Measurements from ENCODE around the gene GOLGA8M.
"Not testable (repeated sequence)": the region's sequence is repeated elsewhere in the genome, so short reads cannot be mapped to it uniquely, and the experiment has no call there.

The GOLGA8M gene

GRCh38 chr15:28712270-28712669, at the start of gene GOLGA8M:
TSS of gene GOLGA8M (minus strand) at chr15:28712421. CDS start at chr15:28712323, 98 bp downstream.
- not testable (repeated sequence) for DNase-seq; H4K20me1 ChIP-seq (ENCODE audit: insufficient read depth, low read length); H3F3A ChIP-seq (ENCODE audit: insufficient read depth, low read length); H3K27ac ChIP-seq (ENCODE audit: low read length); H3K4me1 ChIP-seq (ENCODE audit: low read length); H3K4me2 ChIP-seq (ENCODE audit: low read depth, low read length); H3K27me3 ChIP-seq (replicated peaks; ENCODE audit: insufficient read depth, low read length); H3K9me3 ChIP-seq (replicated peaks; ENCODE audit: insufficient read depth, low read length); H3K9ac ChIP-seq (ENCODE audit: low read length); H3K4me3 ChIP-seq (ENCODE audit: low read length); H3K36me3 ChIP-seq (replicated peaks; ENCODE audit: insufficient read depth, low read length); H2AFZ ChIP-seq (ENCODE audit: low read length); H3K9me2 ChIP-seq (replicated peaks; ENCODE audit: insufficient read depth, low read length); H3K79me2 ChIP-seq (ENCODE audit: low read length)

- H3K9me3 ChIP-seq (replicated peaks; ENCODE audit: insufficient read depth, low read length); H3K9ac ChIP-seq (ENCODE audit: low read length); H2AFZ ChIP-seq (ENCODE audit: low read length); H3K4me3 ChIP-seq (ENCODE audit: low read length); H3K4me2 ChIP-seq (ENCODE audit: low read depth, low read length); H3K27me3 ChIP-seq (replicated peaks; ENCODE audit: insufficient read depth, low read length); H4K20me1 ChIP-seq (ENCODE audit: insufficient read depth, low read length); H3K9me2 ChIP-seq (replicated peaks; ENCODE audit: insufficient read depth, low read length); H3K27ac ChIP-seq (ENCODE audit: low read length); H3K36me3 ChIP-seq (replicated peaks; ENCODE audit: insufficient read depth, low read length); H3K4me1 ChIP-seq (ENCODE audit: low read length); H3K79me2 ChIP-seq (ENCODE audit: low read length); DNase-seq; H3F3A ChIP-seq (ENCODE audit: insufficient read depth, low read length): not testable (repeated sequence)
Observed at GRCh38 chr15:28742890-28743289, 30.7 kb upstream of the GOLGA8M start.

GRCh38 chr15:28738590-28739292, 26.5 kb upstream of the GOLGA8M start:
- not testable (repeated sequence) for H3K4me1 ChIP-seq (ENCODE audit: low read length); H3K9me3 ChIP-seq (replicated peaks; ENCODE audit: insufficient read depth, low read length); H3K79me2 ChIP-seq (ENCODE audit: low read length); H3K36me3 ChIP-seq (replicated peaks; ENCODE audit: insufficient read depth, low read length); H3F3A ChIP-seq (ENCODE audit: insufficient read depth, low read length); H2AFZ ChIP-seq (ENCODE audit: low read length); H3K27ac ChIP-seq (ENCODE audit: low read length); H3K4me2 ChIP-seq (ENCODE audit: low read depth, low read length); H3K9me2 ChIP-seq (replicated peaks; ENCODE audit: insufficient read depth, low read length); H3K4me3 ChIP-seq (ENCODE audit: low read length); H4K20me1 ChIP-seq (ENCODE audit: insufficient read depth, low read length); H3K9ac ChIP-seq (ENCODE audit: low read length)
- DNase-seq, result peak; percentile 54
- H3K27me3 ChIP-seq (replicated peaks; ENCODE audit: insufficient read depth, low read length), result peaks cover 14% of the 10 kb centered on the region

GRCh38 chr15:28738200-28738561, 26.0 kb upstream of the GOLGA8M start:
- H3K4me3 ChIP-seq (ENCODE audit: low read length); H3K4me1 ChIP-seq (ENCODE audit: low read length); H3K9ac ChIP-seq (ENCODE audit: low read length); H3K4me2 ChIP-seq (ENCODE audit: low read depth, low read length); H3K36me3 ChIP-seq (replicated peaks; ENCODE audit: insufficient read depth, low read length); DNase-seq; H4K20me1 ChIP-seq (ENCODE audit: insufficient read depth, low read length); H3K27ac ChIP-seq (ENCODE audit: low read length); H3F3A ChIP-seq (ENCODE audit: insufficient read depth, low read length); H3K9me3 ChIP-seq (replicated peaks; ENCODE audit: insufficient read depth, low read length); H3K79me2 ChIP-seq (ENCODE audit: low read length); H3K9me2 ChIP-seq (replicated peaks; ENCODE audit: insufficient read depth, low read length); H2AFZ ChIP-seq (ENCODE audit: low read length): not testable (repeated sequence)
- peaks cover 14% of the 10 kb centered on the region for H3K27me3 ChIP-seq (replicated peaks; ENCODE audit: insufficient read depth, low read length)

GRCh38 chr15:28737521-28738199, 25.4 kb upstream of the GOLGA8M start:
- not testable (repeated sequence) for H3K27ac ChIP-seq (ENCODE audit: low read length); H2AFZ ChIP-seq (ENCODE audit: low read length)

More at GRCh38 chr15:28737521-28738199, 25.4 kb upstream of the GOLGA8M start:
- H3K4me3 ChIP-seq (ENCODE audit: low read length); H3K36me3 ChIP-seq (replicated peaks; ENCODE audit: insufficient read depth, low read length); H4K20me1 ChIP-seq (ENCODE audit: insufficient read depth, low read length); H3K9me3 ChIP-seq (replicated peaks; ENCODE audit: insufficient read depth, low read length); H3K4me2 ChIP-seq (ENCODE audit: low read depth, low read length); DNase-seq; H3K79me2 ChIP-seq (ENCODE audit: low read length); H3K9ac ChIP-seq (ENCODE audit: low read length); H3K9me2 ChIP-seq (replicated peaks; ENCODE audit: insufficient read depth, low read length); H3K4me1 ChIP-seq (ENCODE audit: low read length); H3F3A ChIP-seq (ENCODE audit: insufficient read depth, low read length): not testable (repeated sequence)
- peaks cover 14% of the 10 kb centered on the region for H3K27me3 ChIP-seq (replicated peaks; ENCODE audit: insufficient read depth, low read length)
